Loucy (cell line): ENCODE results near the gene MAGOHB.

Experiments used
- CTCF ChIP-seq: fragments of 200-600 bp; sonication (generic); conservative IDR thresholded peaks from 2 replicates; pipeline ENCODE4 v1.5.1; 2014; ENCODE audit warnings: mild to moderate bottlenecking, antibody characterized with exemption, low read length
- EZH2phosphoT487 ChIP-seq: fragments of 200-600 bp; IDR thresholded peaks from 2 replicates; pipeline ENCODE4 v1.6.1; 2018; ENCODE audit warnings: antibody characterized with exemption, mild to moderate bottlenecking, moderate library complexity, borderline replicate concordance

GRCh38 chr12:10571141-10571540, 42.3 kb downstream of the MAGOHB start:
- TF ChIP-seq CTCF (no peak), EZH2phosphoT487 (no peak)
